Measurements from ENCODE around the gene ANKRD66. TPM values are rescaled to one million over a fixed set of nuclear protein-coding genes. Genes with fewer than 3 reads are reported as not detected.

ANKRD66 gene
- total and polyA plus RNA-seq, 2 of the 4 experiments (the other 2 are of a cell fraction) = not detected

DNA sequence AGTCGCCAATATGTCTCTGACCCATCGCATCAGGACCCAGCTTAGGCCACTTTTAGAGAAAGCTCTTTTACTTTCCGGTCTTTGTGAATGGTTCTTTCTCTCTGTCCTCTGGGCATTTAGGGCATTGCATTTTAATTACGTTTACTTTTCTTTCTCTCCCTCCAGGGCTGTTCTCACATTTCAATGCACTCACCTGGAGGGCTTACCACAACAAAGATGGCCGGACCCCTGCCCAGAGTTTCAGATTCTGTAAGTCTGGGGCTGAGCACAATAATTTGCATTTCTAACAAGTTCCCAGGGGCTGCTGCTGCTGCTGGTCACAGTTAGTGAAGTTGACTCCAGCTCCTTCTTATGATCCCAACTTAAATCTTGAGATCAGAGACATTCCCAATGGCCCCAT is 3.0 kb downstream of the ANKRD66 start:
- no peak overlapping the region for H2BK20ac ChIP-seq (ENCODE audit: low read depth, low read length)
- H2BK120ac ChIP-seq (ENCODE audit: low read depth, low read length) = no peak overlapping the region
- no peak overlapping the region for H3K18ac ChIP-seq (ENCODE audit: low read depth, low read length)
- H3K9me1 ChIP-seq (ENCODE audit: insufficient read depth, low read length) = no peaks in the 10 kb centered on the region
- in situ Hi-C loops (cut with MboI; ENCODE audit: low sequenced_read_pairs) = no loop called here
- no peaks in the 10 kb centered on the region for H3K27me3 ChIP-seq (ENCODE audit: control insufficient read depth, insufficient read depth, low read length)
- H3K4me2 ChIP-seq (ENCODE audit: low read depth, low read length) = no peak overlapping the region
- H2BK5ac ChIP-seq (ENCODE audit: low read depth, low read length, poor library complexity, severe bottlenecking) = no peak overlapping the region
- TF ChIP-seq MAFK (IDR thresholded peaks at IDR 0.05; ENCODE audit: low read depth, low read length) (no peak), RCOR1 (IDR thresholded peaks at IDR 0.05; ENCODE audit: insufficient replicate concordance, low read length) (no peak), POLR2A (IDR thresholded peaks at IDR 0.05; ENCODE audit: low read depth, low read length) (no peak), CEBPB (IDR thresholded peaks at IDR 0.05; ENCODE audit: low read depth, low read length) (no peak), BHLHE40 (IDR thresholded peaks at IDR 0.05; ENCODE audit: low read depth, low read length) (no peak), MAZ (IDR thresholded peaks at IDR 0.05; ENCODE audit: borderline replicate concordance, low read depth, low read length) (no peak), CHD1 (IDR thresholded peaks at IDR 0.05; ENCODE audit: low read depth, low read length) (no peak), SMC3 (IDR thresholded peaks at IDR 0.05; ENCODE audit: low read depth, low read length) (no peak), RAD21 (IDR thresholded peaks at IDR 0.05; ENCODE audit: low read length) (no peak), RFX5 (IDR thresholded peaks at IDR 0.05; ENCODE audit: low read depth, low read length) (no peak), NFE2L2 (IDR thresholded peaks at IDR 0.05; ENCODE audit: low read depth, low read length) (no peak), MXI1 (IDR thresholded peaks at IDR 0.05; ENCODE audit: borderline replicate concordance, low read depth, low read length) (no peak), FOS (IDR thresholded peaks at IDR 0.05; ENCODE audit: low read depth, low read length) (no peak)
- TF ChIP-seq, protein P1, sequence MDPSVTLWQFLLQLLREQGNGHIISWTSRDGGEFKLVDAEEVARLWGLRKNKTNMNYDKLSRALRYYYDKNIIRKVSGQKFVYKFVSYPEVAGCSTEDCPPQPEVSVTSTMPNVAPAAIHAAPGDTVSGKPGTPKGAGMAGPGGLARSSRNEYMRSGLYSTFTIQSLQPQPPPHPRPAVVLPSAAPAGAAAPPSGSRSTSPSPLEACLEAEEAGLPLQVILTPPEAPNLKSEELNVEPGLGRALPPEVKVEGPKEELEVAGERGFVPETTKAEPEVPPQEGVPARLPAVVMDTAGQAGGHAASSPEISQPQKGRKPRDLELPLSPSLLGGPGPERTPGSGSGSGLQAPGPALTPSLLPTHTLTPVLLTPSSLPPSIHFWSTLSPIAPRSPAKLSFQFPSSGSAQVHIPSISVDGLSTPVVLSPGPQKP (IDR thresholded peaks at IDR 0.05; ENCODE audit: borderline replicate concordance, low read depth, low read length) = no peak
- TF ChIP-seq, protein P2, sequence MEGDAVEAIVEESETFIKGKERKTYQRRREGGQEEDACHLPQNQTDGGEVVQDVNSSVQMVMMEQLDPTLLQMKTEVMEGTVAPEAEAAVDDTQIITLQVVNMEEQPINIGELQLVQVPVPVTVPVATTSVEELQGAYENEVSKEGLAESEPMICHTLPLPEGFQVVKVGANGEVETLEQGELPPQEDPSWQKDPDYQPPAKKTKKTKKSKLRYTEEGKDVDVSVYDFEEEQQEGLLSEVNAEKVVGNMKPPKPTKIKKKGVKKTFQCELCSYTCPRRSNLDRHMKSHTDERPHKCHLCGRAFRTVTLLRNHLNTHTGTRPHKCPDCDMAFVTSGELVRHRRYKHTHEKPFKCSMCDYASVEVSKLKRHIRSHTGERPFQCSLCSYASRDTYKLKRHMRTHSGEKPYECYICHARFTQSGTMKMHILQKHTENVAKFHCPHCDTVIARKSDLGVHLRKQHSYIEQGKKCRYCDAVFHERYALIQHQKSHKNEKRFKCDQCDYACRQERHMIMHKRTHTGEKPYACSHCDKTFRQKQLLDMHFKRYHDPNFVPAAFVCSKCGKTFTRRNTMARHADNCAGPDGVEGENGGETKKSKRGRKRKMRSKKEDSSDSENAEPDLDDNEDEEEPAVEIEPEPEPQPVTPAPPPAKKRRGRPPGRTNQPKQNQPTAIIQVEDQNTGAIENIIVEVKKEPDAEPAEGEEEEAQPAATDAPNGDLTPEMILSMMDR (conservative IDR thresholded peaks at IDR 0.05; ENCODE audit: low read depth, low read length) = no peak
- TF ChIP-seq, protein P3, sequence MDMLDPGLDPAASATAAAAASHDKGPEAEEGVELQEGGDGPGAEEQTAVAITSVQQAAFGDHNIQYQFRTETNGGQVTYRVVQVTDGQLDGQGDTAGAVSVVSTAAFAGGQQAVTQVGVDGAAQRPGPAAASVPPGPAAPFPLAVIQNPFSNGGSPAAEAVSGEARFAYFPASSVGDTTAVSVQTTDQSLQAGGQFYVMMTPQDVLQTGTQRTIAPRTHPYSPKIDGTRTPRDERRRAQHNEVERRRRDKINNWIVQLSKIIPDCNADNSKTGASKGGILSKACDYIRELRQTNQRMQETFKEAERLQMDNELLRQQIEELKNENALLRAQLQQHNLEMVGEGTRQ (IDR thresholded peaks at IDR 0.05; ENCODE audit: low read depth, low read length) = no peak
- no peaks in the 10 kb centered on the region for H3K4me1 ChIP-seq (ENCODE audit: control insufficient read depth, insufficient read depth, low read length)
- no peaks in the 10 kb centered on the region for H4K20me1 ChIP-seq (ENCODE audit: insufficient read depth, low read length)
- no peaks in the 10 kb centered on the region for H3K36me3 ChIP-seq (ENCODE audit: control insufficient read depth, insufficient read depth, low read length)
- no TSS peak for BruUV-seq (replicated peaks)
- ChIA-PET CTCF (no interaction called here), POLR2A (ENCODE audit: unreplicated experiment) (no interaction called here)
- WGBS, 2 experiments (ENCODE audit: extremely low coverage in 2 of 2, insufficient read length in 1 of 2) = 83% methylated on average over 1 of the region's 5 CpGs; no CpG with 5 or more reads in 1 of the 2 experiments
- no peak overlapping the region for H2AK5ac ChIP-seq (ENCODE audit: low read depth, low read length)
- no peak overlapping the region for H2AK9ac ChIP-seq (replicated peaks; ENCODE audit: low read depth, low read length, poor library complexity)
- dilution Hi-C loops (cut with HindIII; ENCODE audit: low sequenced_read_pairs, unreplicated experiment) = no loop called here
- intact Hi-C loops (cut with micrococcal nuclease) = no loop called here
- H3K4me3 ChIP-seq (ENCODE audit: insufficient read depth, low read depth, low read length) = no peak overlapping the region
- ATAC-seq (ENCODE audit: low read depth) = no peak
- no peaks in the 10 kb centered on the region for H3K79me1 ChIP-seq (ENCODE audit: low read depth in 1 of 2, low read length in 2 of 2)
- no peak overlapping the region for H4K8ac ChIP-seq (ENCODE audit: low read depth in 2 of 2, low read length in 2 of 2)
- no peak overlapping the region for H2AFZ ChIP-seq (replicated peaks; ENCODE audit: low read length, poor library complexity)
- no peak overlapping the region for H3K14ac ChIP-seq (replicated peaks; ENCODE audit: low read depth, low read length)
- H3K27ac ChIP-seq (ENCODE audit: insufficient read depth, low read length) = no peak overlapping the region
- H2BK15ac ChIP-seq (ENCODE audit: low read depth, low read length) = no peak overlapping the region
- H4K5ac ChIP-seq (ENCODE audit: low read depth, low read length) = no peak overlapping the region
- H4K91ac ChIP-seq (ENCODE audit: insufficient read depth, low read depth, low read length) = no peak overlapping the region
- no peak overlapping the region for H3K56ac ChIP-seq (ENCODE audit: extremely low read depth, insufficient read depth, low read length)
- H3K4ac ChIP-seq (ENCODE audit: low read depth, low read length) = no peak overlapping the region
- no peaks in the 10 kb centered on the region for H3K9me3 ChIP-seq (ENCODE audit: control insufficient read depth, insufficient read depth, low read length)
- H3K23ac ChIP-seq (ENCODE audit: low read depth, low read length) = no peak overlapping the region
- DNase-seq = no peak
- no peak overlapping the region for H3K9ac ChIP-seq (ENCODE audit: low read depth, low read length)
